Embryonic facial prominence (tissue), 1 donor: ENCODE measurements around the gene ZNF717.
"Not testable (repeated sequence)": the region's sequence is repeated elsewhere in the genome, so short reads cannot be mapped to it uniquely, and the experiment has no call there.

Experiments
- DNase-seq: peaks from one replicate; pipeline ENCODE4 v3.0.0-alpha.2; 2016; ENCODE audit errors: extremely low spot score

Gene ZNF717

DNA sequence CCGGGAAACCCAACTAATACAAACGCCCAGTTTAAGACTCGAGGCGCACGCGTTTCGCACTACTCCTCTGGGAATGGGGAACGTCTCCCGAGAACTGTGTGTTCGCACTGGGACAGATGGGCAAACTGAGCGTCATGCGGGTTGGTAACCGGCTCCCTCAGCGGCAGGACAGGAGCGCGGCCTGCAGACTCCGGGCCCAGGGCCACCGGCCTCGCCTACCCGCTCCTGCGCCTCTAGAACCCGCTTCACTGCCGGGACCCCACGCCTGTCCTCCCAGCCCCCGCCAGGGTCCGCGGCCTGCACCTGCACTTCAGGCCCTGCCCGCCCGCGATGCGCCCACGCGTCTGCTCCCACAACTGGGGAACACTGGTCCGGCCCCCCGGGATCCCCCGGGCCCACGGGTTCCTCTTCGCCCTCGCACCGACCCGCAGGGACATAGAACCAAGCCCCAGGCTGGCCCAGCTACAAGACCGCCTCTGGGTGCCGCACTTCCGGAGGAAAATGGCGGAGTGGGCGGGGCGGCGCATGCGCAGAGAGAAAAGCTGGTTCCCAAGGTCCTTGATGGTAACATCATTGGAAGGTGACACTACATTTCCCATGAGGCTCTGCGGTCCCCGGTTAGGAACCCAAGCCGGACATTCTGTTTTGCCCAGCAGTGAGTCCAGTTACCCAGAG lies at the start of gene ZNF717:
Gene ZNF717, minus strand, starts transcription at position 469 of the 675 bp plus-strand sequence. CDS start 2,187 bp downstream, outside the sequence.
- DNase-seq = peak; percentile 58

DNA sequence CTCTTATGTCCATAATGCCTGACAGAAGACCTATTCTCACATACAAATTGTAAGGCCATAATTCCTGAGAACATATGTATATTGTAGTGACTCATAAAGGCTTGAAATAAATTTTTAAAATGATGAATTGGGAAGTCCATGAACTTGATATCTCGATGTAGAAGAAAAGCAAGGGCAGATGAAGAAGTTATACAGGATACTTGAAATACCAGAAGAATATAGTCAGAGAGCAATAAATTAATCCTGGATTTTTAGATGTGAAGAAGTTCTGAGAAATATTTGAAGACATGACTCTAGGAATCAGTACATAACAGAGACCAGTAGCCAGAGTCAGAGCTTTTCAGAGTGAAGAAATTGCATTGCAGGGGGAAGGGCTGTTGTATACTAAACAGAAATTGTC lies 45.7 kb upstream of the ZNF717 start:
- not testable (repeated sequence) for DNase-seq

DNA sequence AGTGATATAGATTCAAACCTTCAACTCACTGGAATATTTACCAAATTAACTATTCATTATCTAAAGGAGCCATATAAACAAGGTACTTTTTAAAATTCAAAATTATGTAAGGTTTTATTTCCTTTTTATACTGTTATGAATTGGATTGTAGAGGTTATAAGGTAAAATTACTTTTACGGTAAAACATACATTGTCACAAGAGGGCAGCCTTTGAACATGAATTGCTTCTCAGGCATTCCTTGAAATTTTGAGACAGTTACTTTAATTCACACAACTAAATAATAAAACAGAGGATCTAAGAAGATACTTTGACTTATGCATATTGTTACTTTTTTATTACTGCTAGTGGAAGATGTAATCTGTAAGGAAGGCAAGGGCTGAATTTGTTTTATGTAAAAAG lies 32.7 kb upstream of the ZNF717 start:
- not testable (repeated sequence) for DNase-seq

DNA sequence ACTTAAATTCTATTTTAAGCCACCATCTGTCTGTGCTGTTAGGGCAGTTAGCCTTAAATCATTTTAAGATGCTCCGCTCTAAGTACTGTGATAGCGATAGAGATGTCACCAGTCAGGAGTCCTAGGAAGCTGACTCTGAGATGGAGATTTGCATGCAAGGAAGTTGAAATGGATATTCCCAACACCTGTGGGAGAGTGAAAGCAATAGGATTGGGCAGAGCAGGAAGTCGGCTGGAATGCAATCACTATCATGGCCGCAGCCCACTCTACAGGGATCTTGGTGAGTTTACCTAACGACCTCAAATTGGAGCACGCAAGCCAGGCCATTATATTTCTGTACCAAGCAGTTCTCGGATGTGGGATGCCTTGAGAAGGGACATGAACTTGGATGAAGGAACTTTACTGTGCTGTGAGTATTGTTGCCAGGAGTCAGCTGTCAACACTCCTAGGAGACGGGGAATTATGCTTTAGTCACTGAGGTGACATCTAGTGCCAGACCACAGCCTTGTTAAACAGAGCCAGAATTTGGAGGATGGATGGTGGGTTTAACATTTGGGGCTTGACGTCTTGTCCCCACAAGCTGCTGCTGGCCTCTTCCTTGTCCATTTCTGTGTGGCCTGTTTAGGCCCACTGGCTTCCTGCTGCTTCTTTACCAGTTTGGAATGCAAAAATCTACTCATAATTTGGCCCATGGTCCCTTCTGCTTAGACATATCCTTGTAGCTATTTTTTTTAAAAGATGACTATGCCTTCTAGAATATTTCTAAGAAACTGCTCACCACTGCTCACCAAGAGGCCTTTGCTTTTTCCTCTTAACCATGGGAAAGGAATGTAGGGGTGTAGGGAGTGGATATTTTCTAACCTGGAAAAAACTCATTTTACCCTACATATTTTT lies 31.2 kb upstream of the ZNF717 start:
- DNase-seq = not testable (repeated sequence)

DNA sequence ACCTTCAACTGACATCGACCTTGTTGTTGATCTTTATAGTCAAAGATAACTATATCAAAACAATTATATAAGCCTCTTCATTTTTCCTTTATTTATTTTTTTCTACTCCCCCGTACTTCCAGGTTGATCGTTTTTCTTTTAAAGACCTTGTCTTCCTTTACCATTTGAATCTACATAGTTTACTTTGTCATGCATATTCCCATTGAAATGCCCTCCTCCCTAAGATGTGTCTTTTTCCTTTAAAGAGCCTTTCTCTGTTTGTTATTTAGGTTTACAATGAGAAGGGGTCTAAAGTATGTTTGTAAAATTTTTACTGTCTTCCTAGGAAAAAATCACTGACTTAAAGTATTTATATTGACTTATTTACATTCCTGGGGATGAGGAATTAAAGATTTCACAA lies 29.4 kb upstream of the ZNF717 start:
- no peak for DNase-seq

DNA sequence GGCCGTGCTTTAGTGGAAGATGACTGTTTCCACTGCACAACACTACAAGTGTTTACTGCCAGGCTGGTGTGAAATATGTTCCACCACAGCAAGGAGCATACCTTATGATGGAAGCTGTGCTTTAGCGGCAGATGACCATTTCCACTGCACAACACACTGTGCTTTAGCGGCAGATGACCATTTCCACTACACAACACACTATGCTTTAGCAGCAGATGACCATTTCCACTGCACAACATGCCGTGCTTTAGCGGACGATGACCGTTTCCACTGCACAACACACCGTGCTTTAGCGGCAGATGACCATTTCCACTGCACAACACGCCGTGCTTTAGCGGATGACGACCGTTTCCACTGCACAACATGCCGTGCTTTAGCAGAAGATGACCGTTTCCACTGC lies 2.8 kb downstream of the ZNF717 start:
- no peak for DNase-seq

DNA sequence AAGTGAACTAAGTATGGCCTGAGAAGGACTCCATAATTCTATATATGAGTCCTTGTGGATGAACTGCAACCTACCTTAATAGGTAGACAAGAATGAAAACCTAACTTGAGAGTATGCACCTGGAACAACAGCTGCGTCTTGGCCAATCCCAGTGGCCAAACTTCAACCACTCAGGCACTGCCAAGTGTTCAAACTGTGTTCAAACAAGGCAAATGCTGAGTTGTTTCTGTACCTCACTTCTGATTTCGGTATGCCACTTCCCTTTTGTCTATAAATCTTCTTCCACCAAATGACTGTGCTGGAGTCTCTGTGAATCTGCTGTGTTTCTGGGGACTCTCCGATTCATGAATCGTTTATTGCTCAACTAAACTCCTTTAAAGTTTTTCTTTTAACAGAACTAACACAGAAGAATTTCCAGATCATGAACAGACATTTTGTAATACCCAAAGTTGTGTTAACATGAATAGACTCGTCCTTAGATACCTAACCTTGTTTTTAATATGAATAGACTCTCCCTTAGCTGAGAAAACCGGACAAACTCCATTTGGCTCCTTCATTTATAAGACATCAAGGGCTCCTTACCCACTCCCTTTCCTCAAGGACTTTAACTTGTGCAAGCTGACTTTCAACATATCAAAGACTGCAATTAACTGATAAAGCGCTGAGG lies 4.1 kb downstream of the ZNF717 start:
- DNase-seq = no peak

DNA sequence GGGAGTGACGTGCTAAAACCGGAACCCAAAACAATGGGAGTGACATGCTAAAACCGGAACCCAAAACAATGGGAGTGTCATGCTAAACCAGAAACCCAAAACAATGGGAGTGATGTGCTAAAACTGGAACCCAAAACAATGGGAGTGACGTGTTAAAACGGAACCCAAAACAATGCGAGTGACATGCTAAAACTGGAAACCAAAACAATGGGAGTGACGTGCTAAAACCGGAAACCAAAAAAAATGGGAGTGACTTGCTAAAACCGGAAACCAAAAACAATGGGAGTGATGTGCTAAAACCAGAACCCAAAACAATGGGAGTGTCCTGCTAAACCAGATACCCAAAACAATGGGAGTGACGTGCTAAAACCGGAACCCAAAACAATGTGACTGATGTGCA lies 7.6 kb downstream of the ZNF717 start:
- DNase-seq = not testable (repeated sequence)

DNA sequence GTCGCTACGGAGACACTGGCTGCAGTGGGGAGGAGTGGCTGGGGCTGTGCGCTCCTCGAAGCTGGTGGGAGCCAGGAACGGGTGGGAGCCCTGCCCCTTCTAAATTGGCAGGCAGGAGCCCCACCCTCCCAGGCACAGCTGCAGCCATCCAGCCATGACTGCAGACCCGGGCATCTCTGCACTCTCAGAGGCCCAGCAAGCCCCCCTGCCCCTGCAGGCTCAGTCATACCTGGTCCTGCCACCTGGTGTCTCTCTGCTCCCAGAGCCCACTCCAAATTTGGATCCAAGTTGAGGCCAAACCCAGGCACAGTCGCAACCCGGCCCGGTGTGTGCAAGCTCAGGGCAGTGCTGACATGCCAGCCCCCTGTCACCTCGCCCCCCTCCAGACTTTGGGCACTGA lies 13.7 kb downstream of the ZNF717 start:
- DNase-seq = not testable (repeated sequence)

DNA sequence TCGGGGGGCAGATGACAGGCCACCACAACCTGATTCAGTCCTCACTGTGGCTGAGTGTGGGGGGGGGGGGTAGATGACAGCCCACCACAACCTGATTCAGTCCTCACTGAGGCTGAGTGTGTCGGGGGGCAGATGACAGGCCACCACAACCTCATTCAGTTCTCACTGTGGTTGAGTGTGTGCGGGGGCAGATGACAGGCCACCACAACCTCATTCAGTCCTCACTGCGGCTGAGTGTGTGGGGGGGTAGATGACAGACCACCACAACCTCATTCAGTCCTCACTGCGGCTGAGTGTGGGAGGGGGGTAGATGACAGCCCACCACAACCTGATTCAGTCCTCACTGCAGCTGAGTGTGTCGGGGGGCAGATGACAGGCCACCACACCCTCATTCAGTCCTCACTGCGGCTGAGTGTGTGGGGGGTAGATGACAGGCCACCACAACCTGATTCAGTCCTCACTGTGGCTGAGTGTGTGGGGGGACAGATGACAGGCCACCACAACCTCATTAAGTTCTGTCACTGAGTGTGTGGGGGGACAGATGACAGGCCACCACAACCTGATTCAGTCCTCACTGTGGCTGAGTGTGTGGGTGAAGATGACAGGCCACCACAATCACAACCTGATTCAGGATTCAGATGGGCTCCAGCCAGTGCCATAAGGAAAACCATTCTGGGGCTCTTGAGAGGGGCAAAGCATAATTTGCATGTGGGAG lies 16.9 kb downstream of the ZNF717 start:
- no peak for DNase-seq

DNA sequence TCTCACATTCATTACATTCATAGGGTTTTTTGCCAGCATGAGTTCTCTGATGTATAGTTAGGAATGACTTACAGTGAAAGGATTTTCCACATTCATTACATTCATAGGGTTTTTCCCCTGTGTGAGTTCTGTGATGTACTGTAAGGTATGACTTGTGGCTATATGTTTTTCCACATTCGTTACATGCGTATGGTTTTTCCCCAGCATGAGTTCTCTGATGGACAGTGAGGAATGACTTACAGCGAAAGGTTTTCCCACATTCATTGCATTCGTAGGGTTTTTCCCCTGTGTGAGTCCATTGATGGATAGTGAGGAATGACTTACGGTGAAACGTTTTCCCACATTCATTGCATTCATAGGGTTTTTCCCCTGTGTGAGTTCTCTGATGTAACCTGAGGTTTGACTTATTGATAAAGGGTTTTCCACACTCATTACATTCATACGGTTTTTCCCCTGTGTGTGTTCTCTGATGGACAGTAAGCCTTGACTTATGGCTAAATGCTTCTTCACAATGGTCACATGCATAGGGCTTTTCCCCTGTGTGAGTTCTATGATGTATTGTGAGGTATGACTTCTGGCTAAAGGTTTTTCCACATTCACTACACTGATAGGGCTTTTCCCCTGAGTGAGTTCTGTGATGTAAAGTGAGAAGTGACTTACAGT lies 47.4 kb downstream of the ZNF717 start:
- DNase-seq = no peak

DNA sequence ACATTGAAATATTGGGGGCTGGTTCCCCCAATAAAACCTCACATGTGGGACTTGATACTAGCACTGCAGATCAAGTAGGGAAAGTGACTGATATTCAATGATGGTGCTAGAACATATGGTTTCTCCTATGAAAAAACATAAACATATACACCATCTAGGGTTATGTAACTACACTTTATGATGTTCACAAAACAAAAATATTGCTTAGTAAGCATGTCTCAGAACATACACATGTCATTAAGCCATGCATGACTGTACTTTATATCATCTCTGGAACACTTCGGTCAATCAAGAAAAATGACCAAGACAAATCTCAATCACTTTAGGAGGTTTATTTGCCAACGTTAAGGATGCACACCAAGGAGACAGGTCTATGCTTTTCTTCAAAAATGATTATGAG lies 57.4 kb downstream of the ZNF717 start:
- no peak for DNase-seq

DNA sequence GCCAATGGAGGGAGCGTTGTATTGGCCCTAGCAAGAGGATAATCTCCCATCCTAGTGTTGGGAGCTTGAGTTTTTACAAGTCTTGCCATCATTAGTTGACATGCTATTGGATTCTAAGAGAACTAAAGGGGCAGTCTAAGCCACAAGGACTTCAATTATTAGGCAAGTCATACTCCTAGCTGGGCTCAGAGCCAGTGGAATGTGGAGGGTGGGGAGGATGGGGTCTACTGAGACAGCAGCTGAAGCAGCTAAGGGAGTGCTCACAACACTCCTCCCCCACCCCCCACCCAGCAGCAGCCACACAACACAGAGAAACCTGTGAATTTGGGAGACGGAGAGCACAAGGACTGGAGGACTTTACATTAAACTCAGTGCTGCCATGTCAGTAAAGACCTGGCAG lies 93.3 kb downstream of the ZNF717 start:
- DNase-seq = no peak

DNA sequence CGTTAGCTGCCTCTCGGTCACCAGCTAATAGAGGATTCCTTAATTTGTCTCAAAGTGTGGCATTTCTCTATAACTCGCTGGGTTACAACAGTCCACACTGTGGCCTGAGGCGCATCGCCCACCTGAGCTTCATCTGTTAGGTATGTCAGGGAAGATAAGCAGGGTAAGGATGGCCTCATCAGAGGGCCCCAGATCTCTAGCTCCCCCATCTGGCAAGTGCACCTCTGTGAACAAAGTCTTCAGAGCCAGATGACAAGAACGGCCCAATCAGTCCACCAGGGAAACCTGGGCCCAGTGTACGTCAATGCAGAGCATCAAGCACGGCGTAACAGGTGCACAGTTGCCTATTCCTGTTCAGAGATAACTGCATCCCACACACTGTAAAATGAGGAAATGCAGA lies 98.0 kb downstream of the ZNF717 start:
- DNase-seq = no peak
